K562 (cell line): ENCODE results near the gene ARMC6. TPM values are rescaled to one million over a fixed set of nuclear protein-coding genes. Genes with fewer than 3 reads are reported as not detected.
A peak's percentile ranks its signal among the peaks of the same experiment; 100 is the strongest.

Source experiments
- CBX5 ChIP-seq: IDR thresholded peaks from 2 replicates; pipeline ENCODE4 v1.6.1; 2014; ENCODE audit warnings: low read depth, borderline replicate concordance
- E4F1 ChIP-seq: fragments of 250-450 bp; sonication (Bioruptor Pico); IDR thresholded peaks from 2 replicates; pipeline ENCODE4 v1.5.0; 2021; ENCODE audit warnings: mild to moderate bottlenecking, borderline replicate concordance
- ELK3 ChIP-seq: fragments of 450-650 bp; formaldehyde crosslinking; IDR thresholded peaks from 2 replicates; pipeline ENCODE4 v1.4.0; 2020; ENCODE audit warnings: mild to moderate bottlenecking
- LARP7 ChIP-seq: fragments of 450-650 bp; IDR thresholded peaks from 2 replicates; pipeline ENCODE4 v1.6.1; 2016
- LEF1 ChIP-seq: fragments of 450-650 bp; IDR thresholded peaks from 2 replicates; pipeline ENCODE4 v1.6.1; 2016; ENCODE audit warnings: mild to moderate bottlenecking
- MAFG ChIP-seq: fragments of 450-650 bp; conservative IDR thresholded peaks from 2 replicates; pipeline ENCODE4 v1.6.1; 2016; ENCODE audit warnings: missing genetic modification characterization, missing compliant biosample characterization
- SRSF7 ChIP-seq: fragments of 200-400 bp; formaldehyde crosslinking; optimal IDR thresholded peaks from 2 replicates; pipeline ENCODE3; 2017; ENCODE audit warnings: mild to moderate bottlenecking, low read depth, low read length
- ZNF274 ChIP-seq: IDR thresholded peaks from 2 replicates; pipeline ENCODE4 v1.6.1; 2011; ENCODE audit warnings: low read depth, mild to moderate bottlenecking, low read length, moderate library complexity, borderline replicate concordance
- ZNF592 ChIP-seq: fragments of 450-650 bp; IDR thresholded peaks from 2 replicates; pipeline ENCODE4 v1.6.1; 2017; ENCODE audit warnings: antibody characterized with exemption, mild to moderate bottlenecking
- ZNF79 ChIP-seq: fragments of 250-450 bp; sonication (Bioruptor Pico); IDR thresholded peaks from 2 replicates; pipeline ENCODE4 v1.4.0; 2020; ENCODE audit warnings: low read depth, mild to moderate bottlenecking, moderate library complexity
- ZNF830 ChIP-seq: fragments of 250-450 bp; sonication (Bioruptor Pico); IDR thresholded peaks from 2 replicates; pipeline ENCODE4 v1.5.0; 2021; ENCODE audit warnings: mild to moderate bottlenecking
- polyA plus RNA-seq, 8 experiments: library from polyadenylated mRNA; depleted of rRNA in 4 of 8; stranded (reverse) in 5 of 8; unstranded in 3 of 8; fragments of >200 nt; fragmentation: Nextera tagmentation in 2 of 8; fragmentation: Illumina TruSeq in 1 of 8; extraction: Ambion mirVana in 2 of 8; extraction: Trizol in 1 of 8; gene quantifications; 2 replicates each; pipeline versions ENCODE4 v1.2.1 to v1.2.3, GENCODE V29; 2011 to 2014; ENCODE audit warnings: inconsistent platforms in 1 of 8, missing spikeins in 1 of 8
- total RNA-seq, 7 experiments: library from RNA; depleted of rRNA in 6 of 7; stranded (reverse); fragments of >200 nt in 6 of 7; fragmentation: Illumina TruSeq in 2 of 7; extraction: Trizol in 2 of 7; gene quantifications; 2 replicates each; pipeline versions ENCODE4 v1.2.1 to v1.2.3, GENCODE V29; 2011 to 2021; ENCODE audit warnings: low replicate concordance in 1 of 7

The ARMC6 gene
- total and polyA plus RNA-seq, 9 of the 15 experiments (the other 6 are each of a cell fraction or from before 2014, with no cell fraction given), result 2.1 to 93.4 (median 63.6) TPM

GRCh38 chr19:19059837-19060611, 26.6 kb downstream of the ARMC6 start (continued):
- TF ChIP-seq ZNF79 (CRISPR knock-in tag) (no peak), ZNF274 (peak; percentile 67; the same call in 1 of the 2 replicates), LEF1 (peak; percentile 98), LARP7 (peak; percentile 75), SRSF7 (no peak), E4F1 (CRISPR knock-in tag) (no peak), MAFG (tag) (no peak), CBX5 (no peak), ELK3 (CRISPR knock-in tag) (no peak), ZNF592 (peak; percentile 87), ZNF830 (no peak)
